ENCODE measurements around the gene RNASE12.
A peak's percentile ranks its signal among the peaks of the same experiment; 100 is the strongest.

- TF ChIP-seq CTCF (IDR thresholded peaks at IDR 0.05) (peak; percentile 60 to 97 (median 88)), POLR2AphosphoS5 (IDR thresholded peaks at IDR 0.05) (peak; percentile 12 to 35), POLR2A (IDR thresholded peaks at IDR 0.05) (no peak)
Observed at GRCh38 chr14:20613094-20614037, 22.2 kb upstream of the RNASE12 start.
